Measurements from ENCODE around the gene TRABD2B. TPM values are rescaled to one million over a fixed set of nuclear protein-coding genes. Genes with fewer than 3 reads are reported as not detected.

The TRABD2B gene
- total RNA-seq, 2 donors from 2014 or later: 1.1 to 2.1 TPM

GRCh38 chr1:47926461-47926999 lies 70.7 kb downstream of the TRABD2B start:
- 33% methylated on average over 2 of the region's 2 CpGs for WGBS
- TF ChIP-seq POLR2AphosphoS5 (IDR thresholded peaks at IDR 0.05) (no peak), CTCF (IDR thresholded peaks at IDR 0.05) (no peak), POLR2A (IDR thresholded peaks at IDR 0.05) (no peak)
- H3K9me3 ChIP-seq: no peaks in the 10 kb centered on the region
- H3K27ac ChIP-seq: no peak overlapping the region
- no peak for DNase-seq (ENCODE audit: low spot score)
- H3K36me3 ChIP-seq: no peaks in the 10 kb centered on the region
- H3K27me3 ChIP-seq (replicated peaks; ENCODE audit: insufficient read depth): no peaks in the 10 kb centered on the region
- no peaks in the 10 kb centered on the region for H3K4me1 ChIP-seq (replicated peaks)
- intact Hi-C loops (cut with DNase I): no loop called here
- H3K4me3 ChIP-seq: no peak overlapping the region

DNA sequence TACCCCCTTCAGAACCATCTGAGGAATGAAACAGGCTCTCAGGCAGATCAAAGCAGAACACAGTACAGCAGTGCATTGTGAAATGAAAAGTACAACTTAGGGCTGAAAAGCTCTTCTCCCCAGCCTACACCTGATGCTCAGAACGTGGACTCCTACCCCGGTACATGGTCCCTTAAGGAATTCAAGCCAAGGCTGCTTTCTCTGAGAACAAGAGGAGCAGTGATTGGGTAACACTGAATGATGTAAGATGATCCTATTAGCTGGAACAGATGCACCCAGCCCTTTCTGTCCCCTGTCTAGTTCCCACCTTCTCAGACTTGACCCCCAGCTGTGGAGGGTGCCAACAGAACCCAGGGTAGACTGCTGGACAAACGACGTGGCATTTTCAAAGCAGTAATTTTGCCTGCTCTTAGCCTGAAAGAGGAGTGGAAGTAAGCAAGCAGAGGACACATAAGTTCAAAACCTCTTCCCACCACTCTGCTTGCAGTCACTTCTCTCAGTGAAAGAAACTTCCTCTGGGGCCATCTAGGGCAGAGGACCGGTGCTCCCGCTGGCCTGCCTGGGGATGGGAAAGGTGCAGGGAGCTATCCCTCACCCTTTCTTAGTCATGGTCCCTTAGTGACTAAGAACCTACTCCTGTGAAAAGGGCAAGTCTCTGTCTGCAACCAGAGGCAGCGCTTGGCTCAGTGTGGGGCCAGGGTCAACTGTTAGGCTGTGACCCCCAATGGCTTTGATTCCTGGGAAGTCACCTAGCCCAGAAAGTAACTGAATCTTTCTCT lies 72.7 kb downstream of the TRABD2B start:
- H3K9me3 ChIP-seq: no peaks in the 10 kb centered on the region
- no peak for TF ChIP-seq POLR2A (IDR thresholded peaks at IDR 0.05)
- DNase-seq (ENCODE audit: low spot score): no peak
- intact Hi-C loops (cut with DNase I): no loop called here
- WGBS: 79% methylated on average over 7 of the region's 7 CpGs
- H3K27me3 ChIP-seq (replicated peaks; ENCODE audit: insufficient read depth): no peaks in the 10 kb centered on the region
- H3K27ac ChIP-seq: no peak overlapping the region
- H3K4me3 ChIP-seq: no peak overlapping the region
- no peaks in the 10 kb centered on the region for H3K36me3 ChIP-seq
- no peaks in the 10 kb centered on the region for H3K4me1 ChIP-seq (replicated peaks)

GRCh38 chr1:47921935-47922415 lies 75.2 kb downstream of the TRABD2B start:
- TF ChIP-seq CTCF (IDR thresholded peaks at IDR 0.05) (no peak), POLR2AphosphoS5 (IDR thresholded peaks at IDR 0.05) (no peak), POLR2A (IDR thresholded peaks at IDR 0.05) (no peak)
- WGBS: 95% methylated on average over 4 of the region's 4 CpGs
- intact Hi-C loops (cut with DNase I): no loop called here
- no peak overlapping the region for H3K27ac ChIP-seq
- H3K27me3 ChIP-seq (replicated peaks; ENCODE audit: insufficient read depth): no peaks in the 10 kb centered on the region
- DNase-seq (ENCODE audit: low spot score): no peak
- H3K9me3 ChIP-seq: no peaks in the 10 kb centered on the region
- H3K36me3 ChIP-seq: no peaks in the 10 kb centered on the region
- H3K4me1 ChIP-seq (replicated peaks): no peaks in the 10 kb centered on the region
- H3K4me3 ChIP-seq: no peak overlapping the region

DNA sequence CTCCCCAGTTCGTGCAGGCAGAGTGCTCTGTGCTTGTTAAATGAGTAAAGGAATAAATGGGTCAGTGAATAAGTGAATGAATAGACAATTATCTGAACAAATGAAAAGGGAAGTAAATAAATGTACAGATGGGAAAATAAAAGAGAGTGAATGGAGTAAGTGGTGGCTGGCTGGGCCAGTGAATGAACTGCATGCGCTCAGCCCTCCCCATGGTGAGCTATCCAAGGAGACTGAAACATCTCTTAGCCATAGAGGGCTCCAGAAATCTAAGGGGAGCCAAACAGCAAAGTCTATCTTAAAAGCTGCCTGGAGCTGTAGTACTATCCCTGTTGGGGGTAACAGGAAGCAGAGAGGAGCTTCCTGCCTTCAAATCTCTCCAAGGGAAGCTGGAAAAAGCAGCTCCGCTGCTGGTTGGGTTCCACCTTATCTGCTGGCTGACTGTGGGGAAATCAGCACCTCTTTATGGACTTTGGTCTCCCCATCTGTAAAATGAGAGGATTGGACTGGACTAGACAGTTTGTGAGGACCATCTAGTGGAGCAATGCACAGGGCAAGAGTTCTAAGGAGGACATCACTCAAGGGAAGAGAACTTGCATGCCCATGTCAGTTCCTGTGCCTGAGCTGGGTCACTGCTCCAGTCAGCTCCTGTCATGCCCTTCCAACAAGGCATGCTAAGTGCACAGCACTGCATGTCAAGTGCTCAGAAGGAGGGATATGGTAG lies 77.9 kb downstream of the TRABD2B start:
- no peak overlapping the region for H3K27ac ChIP-seq
- H3K4me1 ChIP-seq (replicated peaks): no peaks in the 10 kb centered on the region
- no peak overlapping the region for H3K4me3 ChIP-seq
- no peaks in the 10 kb centered on the region for H3K9me3 ChIP-seq
- DNase-seq (ENCODE audit: low spot score): no peak
- WGBS: 84% methylated on average over 3 of the region's 3 CpGs
- TF ChIP-seq CTCF (IDR thresholded peaks at IDR 0.05) (no peak), POLR2AphosphoS5 (IDR thresholded peaks at IDR 0.05) (no peak), POLR2A (IDR thresholded peaks at IDR 0.05) (no peak)
- H3K36me3 ChIP-seq: no peaks in the 10 kb centered on the region
- no peaks in the 10 kb centered on the region for H3K27me3 ChIP-seq (replicated peaks; ENCODE audit: insufficient read depth)
- intact Hi-C loops (cut with DNase I): no loop called here

DNA sequence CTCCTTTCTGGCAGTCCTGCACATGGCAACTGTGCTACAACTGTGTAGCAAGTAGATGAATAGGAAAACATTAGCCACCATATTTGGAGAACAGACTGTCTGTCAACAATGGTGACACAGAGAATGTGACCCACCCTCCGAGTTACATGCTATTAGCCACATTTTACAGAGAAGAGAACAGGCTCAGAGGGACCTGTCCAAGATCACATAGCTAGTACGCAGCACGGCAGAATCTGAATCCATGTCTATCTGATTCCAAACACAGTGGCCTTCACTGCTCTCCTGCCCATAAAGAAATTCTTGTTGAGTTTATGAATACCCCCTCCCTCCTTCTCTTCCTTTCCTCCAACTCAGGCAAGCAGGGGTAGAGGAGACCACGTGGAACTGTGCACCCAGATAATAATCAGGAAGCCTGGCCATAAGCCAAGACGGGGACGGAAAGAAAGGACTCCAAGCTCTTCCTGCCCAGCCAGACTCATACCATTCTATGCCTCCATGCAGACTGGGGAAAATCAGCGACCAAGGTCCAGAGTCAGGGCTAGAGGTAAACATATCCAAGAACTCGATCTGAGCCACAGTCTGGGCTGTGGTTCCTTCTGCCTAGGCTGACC lies 78.8 kb downstream of the TRABD2B start:
- H3K36me3 ChIP-seq: no peaks in the 10 kb centered on the region
- no peak overlapping the region for H3K4me3 ChIP-seq
- no peak overlapping the region for H3K27ac ChIP-seq
- WGBS: 26% methylated on average over 8 of the region's 8 CpGs
- DNase-seq (ENCODE audit: low spot score): no peak
- H3K27me3 ChIP-seq (replicated peaks; ENCODE audit: insufficient read depth): no peaks in the 10 kb centered on the region
- H3K4me1 ChIP-seq (replicated peaks): no peaks in the 10 kb centered on the region
- intact Hi-C loops (cut with DNase I): no loop called here
- H3K9me3 ChIP-seq: no peaks in the 10 kb centered on the region
- TF ChIP-seq CTCF (IDR thresholded peaks at IDR 0.05) (no peak), POLR2AphosphoS5 (IDR thresholded peaks at IDR 0.05) (no peak), POLR2A (IDR thresholded peaks at IDR 0.05) (no peak)

Data from prostate gland (tissue), 2 donors.